LHCN-M2 (cell line): ENCODE data around the gene MYDGF. TPM values are rescaled to one million over a fixed set of nuclear protein-coding genes. Genes with fewer than 3 reads are reported as not detected.

Experiments
- total RNA-seq: library from RNA; depleted of rRNA; stranded (reverse); fragments of >200 nt; gene quantifications from 2 replicates; pipeline ENCODE4 v1.2.3, GENCODE V29; 2014; rRNA removed

Gene MYDGF
- total RNA-seq, 1 experiment from 2014 or later: 151 TPM

Other genes starting within 250 kb of the MYDGF start
- gene UBXN6, start 212.5 kb downstream of the MYDGF start, total RNA-seq: 71.9 and 85.3 TPM in 2 replicates
- gene HDGFL2, start 198.0 kb downstream of the MYDGF start, total RNA-seq: 65.9 and 67.3 TPM in 2 replicates
- under 0.01 TPM in 1 of 2 replicates, not detected in the other for gene PLIN4, start 151.9 kb downstream of the MYDGF start, total RNA-seq
- 0.06 TPM in 1 of 2 replicates, not detected in the other for gene PLIN5, start 135.1 kb downstream of the MYDGF start, total RNA-seq
- 0.13 TPM in 1 of 2 replicates, not detected in the other for gene LRG1, start 130.3 kb downstream of the MYDGF start, total RNA-seq
- gene SEMA6B, start 110.7 kb downstream of the MYDGF start, total RNA-seq: 9.7 and 30.7 TPM in 2 replicates
- gene TNFAIP8L1, start 30.8 kb downstream of the MYDGF start, total RNA-seq: 9.2 and 11.4 TPM in 2 replicates
- 107 and 109 TPM in 2 replicates for gene DPP9, start 53.5 kb upstream of the MYDGF start, total RNA-seq
- gene FEM1A, start 121.4 kb upstream of the MYDGF start, total RNA-seq: 12.7 and 13.8 TPM in 2 replicates
- gene TICAM1, start 161.4 kb upstream of the MYDGF start, total RNA-seq: 2.9 and 3.5 TPM in 2 replicates
- gene PLIN3, start 197.3 kb upstream of the MYDGF start, total RNA-seq: 333 and 379 TPM in 2 replicates
- gene ARRDC5, start 232.6 kb upstream of the MYDGF start, total RNA-seq: not detected in 2 replicates
- 122 and 132 TPM in 2 replicates for gene UHRF1, start 239.2 kb upstream of the MYDGF start, total RNA-seq